GM18519 (cell line): ENCODE data around the gene KIAA0319L.
"Not testable (repeated sequence)": the region's sequence is repeated elsewhere in the genome, so short reads cannot be mapped to it uniquely, and the experiment has no call there.

Experiments
- ATAC-seq: cut with Tn5 transposase; IDR thresholded peaks from one replicate; pipeline ENCODE4 v1.9.1; 2021; ENCODE audit warnings: mild to moderate bottlenecking, moderate library complexity; ENCODE audit not compliant: unreplicated experiment, low FRiP score

KIAA0319L gene

GRCh38 chr1:35499652-35500176 lies 57.5 kb downstream of the KIAA0319L start:
- no peak for ATAC-seq

GRCh38 chr1:35499231-35499630 lies 58.0 kb downstream of the KIAA0319L start:
- no peak for ATAC-seq

GRCh38 chr1:35497571-35497970 lies 59.6 kb downstream of the KIAA0319L start:
- ATAC-seq, result no peak

GRCh38 chr1:35490250-35490649 lies 67.0 kb downstream of the KIAA0319L start:
- no peak for ATAC-seq

- ATAC-seq, result no peak
These were observed 68.9 kb downstream of the KIAA0319L start for GRCh38 chr1:35488336-35488735.

- ATAC-seq, result no peak
These were observed 70.3 kb downstream of the KIAA0319L start for GRCh38 chr1:35486858-35487408.

- no peak for ATAC-seq
These were observed 76.0 kb downstream of the KIAA0319L start for GRCh38 chr1:35481229-35481628.

- no peak for ATAC-seq
These were observed 79.3 kb downstream of the KIAA0319L start for GRCh38 chr1:35477870-35478269.

- no peak for ATAC-seq
These were observed 81.1 kb downstream of the KIAA0319L start for GRCh38 chr1:35475856-35476674.

- ATAC-seq, result no peak
These were observed 81.8 kb downstream of the KIAA0319L start for GRCh38 chr1:35475356-35475755.

- ATAC-seq, result not testable (repeated sequence)
These were observed 84.0 kb downstream of the KIAA0319L start for GRCh38 chr1:35473216-35473615.

GRCh38 chr1:35470977-35471613 lies 86.1 kb downstream of the KIAA0319L start:
- ATAC-seq, result no peak

- no peak for ATAC-seq
These were observed 91.1 kb downstream of the KIAA0319L start for GRCh38 chr1:35466120-35466519.

- not testable (repeated sequence) for ATAC-seq
These were observed 93.5 kb downstream of the KIAA0319L start for GRCh38 chr1:35463749-35464148.

- no peak for ATAC-seq
These were observed 94.0 kb downstream of the KIAA0319L start for GRCh38 chr1:35463232-35463631.

- ATAC-seq, result no peak
These were observed 95.1 kb downstream of the KIAA0319L start for GRCh38 chr1:35461966-35462651.

- ATAC-seq, result no peak
These were observed 96.4 kb downstream of the KIAA0319L start for GRCh38 chr1:35460796-35461195.

GRCh38 chr1:35454616-35455015 lies 102.6 kb downstream of the KIAA0319L start:
- no peak for ATAC-seq

GRCh38 chr1:35454176-35454575 lies 103.0 kb downstream of the KIAA0319L start:
- no peak for ATAC-seq

GRCh38 chr1:35453031-35453430 lies 104.2 kb downstream of the KIAA0319L start:
- ATAC-seq, result no peak
